Raji (cell line): ENCODE data around the gene CENPF.

Source experiments
- POLR2A ChIP-seq: IDR thresholded peaks from 2 replicates; pipeline ENCODE4 v1.6.1; 2011; ENCODE audit warnings: low read depth, low read length, control low read depth; ENCODE audit not compliant: insufficient read depth

CENPF gene

GRCh38 chr1:214609692-214610091 lies 6.7 kb downstream of the CENPF start:
- no peak for TF ChIP-seq POLR2A

GRCh38 chr1:214615109-214615508 lies 12.1 kb downstream of the CENPF start:
- no peak for TF ChIP-seq POLR2A

- TF ChIP-seq POLR2A = no peak
Observed at GRCh38 chr1:214615871-214616270, 12.9 kb downstream of the CENPF start.

GRCh38 chr1:214617246-214617645 lies 14.3 kb downstream of the CENPF start:
- TF ChIP-seq POLR2A = no peak

GRCh38 chr1:214617843-214618242 lies 14.8 kb downstream of the CENPF start:
- TF ChIP-seq POLR2A = no peak

- no peak for TF ChIP-seq POLR2A
Observed at GRCh38 chr1:214621236-214621635, 18.2 kb downstream of the CENPF start.

- TF ChIP-seq POLR2A = no peak
Observed at GRCh38 chr1:214623430-214623829, 20.4 kb downstream of the CENPF start.

DNA sequence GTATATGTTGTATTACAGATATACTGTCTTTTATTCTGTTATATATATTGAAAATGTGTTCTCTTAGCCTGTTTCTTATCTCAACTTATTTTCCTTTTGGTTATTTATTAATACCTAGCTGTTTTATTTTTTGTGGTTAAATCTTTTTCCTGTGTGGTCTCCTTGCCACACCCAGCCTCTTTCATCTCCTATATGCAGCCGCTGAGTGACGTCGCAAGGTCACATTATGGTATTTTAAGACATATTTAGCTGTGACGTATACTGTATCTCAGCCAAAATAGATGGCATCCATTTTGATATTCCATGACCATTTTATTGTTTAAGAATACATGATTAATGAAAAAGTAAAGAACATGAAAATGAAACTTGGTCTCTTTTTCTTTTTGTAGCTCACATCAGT lies 29.1 kb downstream of the CENPF start:
- no peak for TF ChIP-seq POLR2A

- no peak for TF ChIP-seq POLR2A
Observed at GRCh38 chr1:214633686-214634085, 30.7 kb downstream of the CENPF start.

DNA sequence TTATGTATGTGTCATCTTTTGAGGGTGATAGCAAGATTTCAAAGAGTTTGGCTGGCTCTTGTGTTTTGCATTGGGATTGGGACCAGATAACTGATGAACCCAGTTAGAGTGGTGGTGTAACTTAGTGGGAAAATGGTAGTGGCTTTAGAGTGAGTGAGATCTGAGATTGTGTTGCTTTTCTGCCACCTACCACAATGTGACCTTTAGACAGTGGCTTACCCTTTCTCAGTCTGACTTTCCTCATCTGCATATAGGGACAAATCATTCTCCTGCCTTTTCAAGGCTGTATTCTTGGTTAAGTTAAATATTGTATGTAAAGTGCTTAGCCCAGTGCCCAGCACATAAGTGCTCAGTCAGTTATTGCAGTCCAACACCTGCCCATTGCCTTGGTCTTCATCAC lies 31.3 kb downstream of the CENPF start:
- no peak for TF ChIP-seq POLR2A

DNA sequence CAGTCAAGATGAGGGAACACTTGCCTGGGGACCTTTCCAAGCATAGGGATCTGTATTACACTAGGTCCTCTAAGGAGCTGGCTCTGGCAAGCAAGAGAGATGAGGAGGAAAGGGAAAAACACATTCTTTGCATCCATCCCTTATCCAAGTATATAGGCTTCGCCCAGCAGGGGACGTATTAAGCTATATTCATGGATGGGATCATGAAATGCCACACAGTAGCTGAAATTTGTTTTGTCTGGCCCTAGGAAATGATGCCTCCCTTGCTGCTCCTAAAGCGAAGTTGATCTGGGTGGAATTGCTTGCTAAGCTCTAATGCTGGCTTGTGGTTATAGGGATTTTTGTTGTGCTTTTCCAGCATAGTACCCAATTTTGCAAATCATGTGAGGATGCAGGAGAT lies 32.1 kb downstream of the CENPF start:
- no peak for TF ChIP-seq POLR2A

DNA sequence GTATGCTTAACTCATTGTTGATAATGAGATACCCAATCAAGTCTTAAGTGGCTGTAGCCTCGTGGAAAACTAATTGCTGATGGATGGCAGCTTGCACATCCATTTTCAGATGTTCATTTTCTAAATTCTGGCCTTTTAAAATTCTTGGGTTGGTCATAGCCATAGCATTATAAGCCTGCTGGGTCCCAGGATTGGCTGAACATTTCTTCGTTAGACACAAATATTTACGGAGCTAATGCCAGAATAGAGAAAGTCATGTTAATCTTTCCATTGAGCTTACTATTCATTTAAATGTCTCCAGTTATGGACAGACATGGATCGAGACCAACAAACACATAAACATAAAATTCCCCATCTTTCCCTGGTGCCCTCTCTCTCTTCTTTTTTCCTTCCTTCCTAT lies 32.5 kb downstream of the CENPF start:
- TF ChIP-seq POLR2A = no peak

- no peak for TF ChIP-seq POLR2A
Observed at GRCh38 chr1:214636436-214636835, 33.4 kb downstream of the CENPF start.

- no peak for TF ChIP-seq POLR2A
Observed at GRCh38 chr1:214637125-214637524, 34.1 kb downstream of the CENPF start.

GRCh38 chr1:214637722-214638458 lies 34.9 kb downstream of the CENPF start:
- no peak for TF ChIP-seq POLR2A

- no peak for TF ChIP-seq POLR2A
Observed at GRCh38 chr1:214638459-214638807, 35.4 kb downstream of the CENPF start.

- no peak for TF ChIP-seq POLR2A
Observed at GRCh38 chr1:214638997-214639396, 36.0 kb downstream of the CENPF start.
